Activated CD8-positive, alpha-beta T cell treated with anti-CD3 and anti-CD28 coated beads for 36 hours (primary cell): ENCODE measurements around the gene WDR88. TPM values are rescaled to one million over a fixed set of nuclear protein-coding genes. Genes with fewer than 3 reads are reported as not detected.

ENCODE experiments used
- ATAC-seq: fragments of 200-7000 bp; cut with Tn5 transposase; one replicate; pipeline ENCODE4 v1.10.0; 2021; ENCODE audit warnings: mild to moderate bottlenecking, moderate library complexity
- CTCF ChIA-PET: fragments of 350-600 bp; sonication (Branson Sonifier 250); formaldehyde crosslinking; loops from one replicate; lab custom pipeline; 2021; ENCODE audit warnings: antibody characterized with exemption; lab: Charles Lee
- POLR2A ChIA-PET: fragments of 350-600 bp; sonication (Branson Sonifier 250); formaldehyde crosslinking; loops from one replicate; lab custom pipeline; 2021; ENCODE audit warnings: antibody characterized with exemption; lab: Charles Lee
- DNase-seq: peaks from one replicate; pipeline ENCODE4 v3.0.0-alpha.2; 2020
- H3K27ac Mint-ChIP-seq: one replicate; pipeline ENCODE4 v1.8.0; 2021; ENCODE audit warnings: mild to moderate bottlenecking, mixed read lengths
- H3K27me3 Mint-ChIP-seq: one replicate; pipeline ENCODE4 v1.8.0; 2021; ENCODE audit warnings: mixed read lengths
- H3K36me3 Mint-ChIP-seq: one replicate; pipeline ENCODE4 v1.8.0; 2021; ENCODE audit warnings: low read depth, mixed read lengths
- H3K4me1 Mint-ChIP-seq: one replicate; pipeline ENCODE4 v1.8.0; 2021; ENCODE audit warnings: low read depth, mixed read lengths
- H3K4me3 Mint-ChIP-seq: one replicate; pipeline ENCODE4 v1.8.0; 2021; ENCODE audit warnings: mild to moderate bottlenecking, moderate library complexity, mixed read lengths
- H3K9me3 Mint-ChIP-seq: one replicate; pipeline ENCODE4 v1.8.0; 2021; ENCODE audit warnings: mixed read lengths
- CTCF ChIP-seq: fragments of 200-600 bp; IDR thresholded peaks from one replicate; pipeline ENCODE4 v1.8.0; 2022; ENCODE audit warnings: antibody characterized with exemption, mild to moderate bottlenecking
- intact Hi-C: fragments of 100-400 bp; cut with micrococcal nuclease; formaldehyde crosslinking; loops from one replicate; pipeline ENCODE4 v1.10.0; 2022
- total RNA-seq, 2 experiments: library from RNA; stranded (reverse); gene quantifications; one replicate each; pipeline ENCODE4 v1.2.3, GENCODE V29; 2021

Gene WDR88
- total RNA-seq, 2 experiments from 2014 or later = not detected

GRCh38 chr19:33100894-33101644, 30.8 kb upstream of the WDR88 start:
- no peaks in the 10 kb centered on the region for H3K27me3 Mint-ChIP-seq
- intact Hi-C loops = no loop called here
- ATAC-seq (no peak), DNase-seq (no peak)
- no peak overlapping the region for H3K4me3 Mint-ChIP-seq
- no peak for TF ChIP-seq CTCF
- no peaks in the 10 kb centered on the region for H3K4me1 Mint-ChIP-seq
- POLR2A ChIA-PET = no interaction called here
- H3K27ac Mint-ChIP-seq = no peak overlapping the region
- CTCF ChIA-PET = interaction anchor here (1.5 kb wide), 1 partner anchor 125 kb away, joined by 4 read pairs; no protein-coding TSS in a partner anchor
- H3K36me3 Mint-ChIP-seq = peaks cover 26% of the 10 kb centered on the region
- no peaks in the 10 kb centered on the region for H3K9me3 Mint-ChIP-seq

- POLR2A ChIA-PET = no interaction called here
- Mint-ChIP-seq H3K4me3 (no peak overlapping the region), H3K36me3 (peaks cover 24% of the 10 kb centered on the region), H3K9me3 (no peaks in the 10 kb centered on the region), H3K4me1 (no peaks in the 10 kb centered on the region), H3K27ac (no peak overlapping the region), H3K27me3 (no peaks in the 10 kb centered on the region)
- CTCF ChIA-PET = interaction anchor here (0.9 to 1.2 kb wide), 2 partner anchors 42 to 127 kb away, joined by 3 read pairs; no protein-coding TSS in a partner anchor
- TF ChIP-seq CTCF = no peak
- DNase-seq = no peak
- no peak for ATAC-seq
- intact Hi-C loops = no loop called here
Measured at GRCh38 chr19:33102893-33103292, 29.0 kb upstream of the WDR88 start.

- no peaks in the 10 kb centered on the region for H3K9me3 Mint-ChIP-seq
- ATAC-seq = no peak
- no peak for DNase-seq
- intact Hi-C loops = no loop called here
- H3K4me3 Mint-ChIP-seq = no peak overlapping the region
- no peaks in the 10 kb centered on the region for H3K27me3 Mint-ChIP-seq
- no peak for TF ChIP-seq CTCF
- H3K27ac Mint-ChIP-seq = no peak overlapping the region
- H3K36me3 Mint-ChIP-seq = peaks cover 23% of the 10 kb centered on the region
- CTCF ChIA-PET = no interaction called here
- no peaks in the 10 kb centered on the region for H3K4me1 Mint-ChIP-seq
- POLR2A ChIA-PET = no interaction called here
Measured at GRCh38 chr19:33108161-33108560, 23.8 kb upstream of the WDR88 start.

- ATAC-seq (no peak), DNase-seq (no peak)
- CTCF ChIA-PET = interaction anchor here (1.4 kb wide), 1 partner anchor 135 kb away, joined by 3 read pairs; no protein-coding TSS in a partner anchor
- no peak for TF ChIP-seq CTCF
- H3K4me1 Mint-ChIP-seq = no peaks in the 10 kb centered on the region
- H3K27ac Mint-ChIP-seq = no peak overlapping the region
- POLR2A ChIA-PET = interaction anchor here (0.8 kb wide), 1 partner anchor 33 kb away, joined by 3 read pairs; no protein-coding TSS in a partner anchor
- H3K27me3 Mint-ChIP-seq = no peaks in the 10 kb centered on the region
- intact Hi-C loops = no loop called here
- H3K36me3 Mint-ChIP-seq = peaks cover 29% of the 10 kb centered on the region
- no peaks in the 10 kb centered on the region for H3K9me3 Mint-ChIP-seq
- no peak overlapping the region for H3K4me3 Mint-ChIP-seq
Measured at GRCh38 chr19:33110137-33110910, 21.6 kb upstream of the WDR88 start.
